NCI-H187 (cell line): ENCODE measurements around the gene PGPEP1.

Experiments
- DNase-seq, 2 experiments: peaks; one replicate each; lab custom pipeline; 2025; lab: John Stamatoyannopoulos, UW

The PGPEP1 gene

GRCh38 chr19:18340190-18340989 is at the start of gene PGPEP1:
Gene PGPEP1, plus strand, starts transcription at chr19:18340598. Its CDS starts 84 bp downstream, at chr19:18340682.
- DNase-seq, result no peak

DNA sequence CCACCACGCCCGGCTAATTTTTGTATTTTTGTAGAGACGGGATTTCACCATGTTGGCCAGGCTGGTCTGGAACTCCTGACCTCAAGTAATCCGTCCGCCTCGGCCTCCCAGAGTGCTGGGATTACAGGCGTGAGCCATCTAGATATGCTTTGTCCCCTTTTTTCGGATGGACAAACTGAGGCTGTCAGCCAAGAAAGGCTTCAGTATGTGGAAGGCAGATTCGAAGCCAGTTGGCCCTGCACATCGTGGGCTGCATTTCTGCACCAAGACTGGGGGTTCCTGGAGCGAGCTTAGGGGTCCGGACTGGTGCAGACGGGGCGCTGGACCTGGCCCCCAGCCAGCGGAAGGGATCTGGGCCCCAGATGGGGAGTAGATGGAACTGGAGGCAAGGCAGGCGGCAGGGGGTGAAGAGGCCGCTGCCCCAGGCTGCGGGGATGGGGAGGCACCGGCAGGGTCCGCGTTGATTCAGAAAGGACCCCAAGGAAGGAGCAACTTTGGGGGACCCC is 49.3 kb upstream of the PGPEP1 start:
- DNase-seq, result no peak

- no peak for DNase-seq
Observed at GRCh38 chr19:18291590-18292461, 48.6 kb upstream of the PGPEP1 start.

GRCh38 chr19:18292462-18292809 is 48.0 kb upstream of the PGPEP1 start:
- no peak for DNase-seq

- DNase-seq, result no peak
Observed at GRCh38 chr19:18292810-18293641, 47.4 kb upstream of the PGPEP1 start.

DNA sequence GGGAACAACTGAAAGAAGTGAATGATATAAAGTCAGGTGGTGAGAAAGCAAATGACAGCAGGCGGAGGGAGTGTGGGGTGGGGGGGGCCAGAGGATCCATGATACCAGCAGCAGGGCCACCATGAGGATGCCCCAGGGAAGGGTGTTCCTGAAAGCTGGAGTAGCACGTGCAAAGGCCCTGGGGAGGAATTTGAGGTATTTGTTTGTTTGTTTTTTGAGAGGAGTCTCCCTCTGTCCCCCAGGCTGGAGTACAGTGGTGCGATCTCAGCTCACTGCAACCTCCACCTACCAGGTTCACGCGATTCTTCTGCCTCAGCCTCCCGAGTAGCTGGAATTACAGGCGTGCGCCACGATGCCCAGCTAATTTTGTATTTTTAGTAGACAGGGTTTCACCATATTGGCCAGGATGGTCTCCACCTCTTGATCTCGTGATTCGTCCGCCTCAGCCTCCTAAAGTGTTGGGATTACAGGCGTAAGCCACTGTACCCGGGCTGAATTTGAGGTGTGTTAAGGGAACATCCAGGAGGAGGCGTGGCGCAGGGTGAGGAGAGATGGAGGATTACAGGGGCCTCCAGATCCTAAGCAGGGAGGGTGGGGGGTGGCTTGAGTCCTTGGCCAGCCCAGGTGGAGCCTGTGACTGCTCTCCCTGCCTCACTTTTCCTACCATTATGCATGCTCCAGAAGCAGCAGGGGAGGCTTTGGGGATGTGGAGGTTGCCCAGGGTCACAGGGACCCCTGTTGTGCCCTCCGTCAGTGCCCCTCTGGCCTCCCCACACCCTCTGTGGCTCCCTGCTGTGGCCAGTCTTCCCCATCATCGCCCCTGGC is 46.5 kb upstream of the PGPEP1 start:
- DNase-seq, result no peak

- no peak for DNase-seq
Observed at GRCh38 chr19:18294467-18294864, 45.9 kb upstream of the PGPEP1 start.

GRCh38 chr19:18295034-18295451 is 45.4 kb upstream of the PGPEP1 start:
- DNase-seq, result no peak

DNA sequence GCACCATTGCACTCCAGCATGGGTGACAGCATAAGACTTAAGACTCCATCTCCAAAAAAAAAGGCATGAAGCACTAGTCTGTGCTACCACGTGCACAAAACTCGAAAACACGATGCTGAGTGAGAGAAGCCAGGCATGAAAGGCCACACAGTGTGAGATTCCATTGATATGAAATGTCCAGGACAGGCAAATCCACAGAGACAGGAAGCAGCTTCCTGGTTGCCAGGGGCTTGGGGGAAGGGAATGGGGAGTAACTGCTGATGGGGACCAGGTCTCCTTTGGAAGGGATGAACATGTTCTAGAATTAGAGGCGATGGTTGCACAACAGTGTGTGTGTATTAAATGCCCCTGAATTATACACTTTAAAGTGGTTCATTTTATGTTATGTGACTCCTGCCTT is 43.1 kb upstream of the PGPEP1 start:
- DNase-seq, result no peak

- DNase-seq, result no peak
Observed at GRCh38 chr19:18298601-18299000, 41.8 kb upstream of the PGPEP1 start.

GRCh38 chr19:18299654-18300053 is 40.7 kb upstream of the PGPEP1 start:
- DNase-seq, result no peak

DNA sequence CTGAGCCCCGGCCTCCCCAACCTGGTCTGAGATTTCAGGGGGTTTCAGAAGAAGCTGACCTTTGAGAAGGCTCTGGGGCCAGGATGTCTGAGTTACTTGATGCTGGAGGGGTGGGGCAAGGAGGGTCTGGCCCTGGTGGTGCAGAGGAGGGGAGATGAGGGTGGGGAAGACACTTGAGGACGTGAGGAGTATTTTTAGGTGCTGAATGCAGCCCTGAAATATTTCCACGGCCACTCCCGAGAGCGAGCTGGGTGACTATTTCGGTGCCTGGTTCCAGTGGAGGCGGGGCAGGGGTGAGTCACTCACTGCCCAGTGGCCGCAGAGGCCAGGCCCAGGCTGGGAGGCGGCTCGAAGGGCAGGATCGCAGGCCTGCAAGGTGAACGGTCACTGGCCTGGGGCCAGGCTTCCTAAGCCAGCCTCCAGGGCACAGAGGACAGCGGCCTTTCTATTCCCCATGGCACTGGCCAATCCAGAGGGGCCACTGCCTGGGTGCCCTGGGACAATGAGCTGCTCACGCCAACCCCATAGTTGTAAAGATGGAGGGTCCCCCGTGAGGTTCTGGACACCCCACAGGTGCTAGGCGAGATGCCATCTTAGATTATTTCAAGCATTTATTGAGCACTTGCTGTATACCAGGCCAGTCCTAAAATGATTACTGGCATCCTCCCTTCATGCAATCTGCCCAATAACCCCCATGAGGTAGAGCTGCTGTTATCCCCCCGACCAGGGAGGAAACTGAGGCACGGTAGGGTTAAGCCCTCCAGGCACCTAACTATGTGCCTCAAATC is 39.3 kb upstream of the PGPEP1 start:
- no peak for DNase-seq

GRCh38 chr19:18301718-18302111 is 38.7 kb upstream of the PGPEP1 start:
- no peak for DNase-seq

DNA sequence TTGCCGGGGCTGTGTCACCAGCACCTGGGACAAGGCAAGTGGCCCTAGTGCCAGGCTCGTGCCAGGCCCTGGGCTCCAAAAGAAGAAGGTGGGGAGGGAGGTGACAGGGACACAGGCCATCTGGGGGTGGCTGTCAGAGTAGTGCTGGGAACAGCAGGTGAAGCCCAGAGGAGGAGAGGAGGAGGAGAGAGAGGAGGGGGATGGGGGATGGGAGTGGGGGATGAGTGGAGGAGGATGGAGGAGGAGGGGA is 36.3 kb upstream of the PGPEP1 start:
- no peak for DNase-seq

GRCh38 chr19:18304458-18305310 is 35.7 kb upstream of the PGPEP1 start:
- DNase-seq, result no peak

GRCh38 chr19:18306209-18306887 is 34.0 kb upstream of the PGPEP1 start:
- no peak for DNase-seq

GRCh38 chr19:18306888-18307260 is 33.5 kb upstream of the PGPEP1 start:
- no peak for DNase-seq

- no peak for DNase-seq
Observed at GRCh38 chr19:18307271-18307681, 33.1 kb upstream of the PGPEP1 start.
